Parathyroid adenoma (tissue), 2 donors: ENCODE results near the gene PJVK.

Source experiments
- H2AFZ ChIP-seq: fragments of 300-600 bp; sonication (generic); one replicate; pipeline ENCODE4 v1.7.0; 2017; ENCODE audit warnings: antibody characterized with exemption, mild to moderate bottlenecking
- H3K27ac ChIP-seq: fragments of 300-600 bp; sonication (generic); one replicate; pipeline ENCODE4 v1.7.0; 2017
- H3K27me3 ChIP-seq: fragments of 300-600 bp; sonication (generic); one replicate; pipeline ENCODE4 v1.7.0; 2017; ENCODE audit warnings: low read length; ENCODE audit not compliant: control insufficient read depth, insufficient read depth
- H3K36me3 ChIP-seq: fragments of 300-600 bp; sonication (generic); one replicate; pipeline ENCODE4 v1.7.0; 2017; ENCODE audit warnings: low read length; ENCODE audit not compliant: control insufficient read depth, insufficient read depth
- H3K4me1 ChIP-seq: fragments of 300-600 bp; sonication (generic); one replicate; pipeline ENCODE4 v1.7.0; 2017; ENCODE audit warnings: control low read depth
- H3K4me2 ChIP-seq: fragments of 300-600 bp; sonication (generic); one replicate; pipeline ENCODE4 v1.7.0; 2017; ENCODE audit warnings: low read length
- H3K4me3 ChIP-seq: fragments of 300-600 bp; sonication (generic); one replicate; pipeline ENCODE4 v1.7.0; 2017; ENCODE audit warnings: low read depth, low read length
- H3K79me2 ChIP-seq: fragments of 300-600 bp; sonication (generic); one replicate; pipeline ENCODE4 v1.7.0; 2017; ENCODE audit warnings: control low read depth
- H3K9ac ChIP-seq: fragments of 300-600 bp; sonication (generic); one replicate; pipeline ENCODE4 v1.7.0; 2017; ENCODE audit warnings: mild to moderate bottlenecking
- H3K9me3 ChIP-seq: fragments of 300-600 bp; sonication (generic); one replicate; pipeline ENCODE4 v1.7.0; 2017; ENCODE audit warnings: low read length; ENCODE audit not compliant: control insufficient read depth
- TF ChIP-seq, protein P1 (sequence below): fragments of 300-600 bp; sonication (generic); IDR thresholded peaks from one replicate; pipeline ENCODE4 v1.7.0; 2017; ENCODE audit warnings: antibody characterized with exemption, mild to moderate bottlenecking
- donor health status: primary hyperparathyroidism.

Gene PJVK

GRCh38 chr2:178506949-178507348, 55.8 kb downstream of the PJVK start:
- Histone ChIP-seq H3K4me3 (no peak overlapping the region), H2AFZ (no peak overlapping the region), H3K36me3 (no peaks in the 10 kb centered on the region), H3K9ac (no peak overlapping the region), H3K27ac (no peak overlapping the region), H3K4me2 (no peak overlapping the region), H3K4me1 (no peaks in the 10 kb centered on the region), H3K27me3 (no peaks in the 10 kb centered on the region), H3K9me3 (no peaks in the 10 kb centered on the region), H3K79me2 (peaks cover 4% of the 10 kb centered on the region)
- TF ChIP-seq, protein P1, sequence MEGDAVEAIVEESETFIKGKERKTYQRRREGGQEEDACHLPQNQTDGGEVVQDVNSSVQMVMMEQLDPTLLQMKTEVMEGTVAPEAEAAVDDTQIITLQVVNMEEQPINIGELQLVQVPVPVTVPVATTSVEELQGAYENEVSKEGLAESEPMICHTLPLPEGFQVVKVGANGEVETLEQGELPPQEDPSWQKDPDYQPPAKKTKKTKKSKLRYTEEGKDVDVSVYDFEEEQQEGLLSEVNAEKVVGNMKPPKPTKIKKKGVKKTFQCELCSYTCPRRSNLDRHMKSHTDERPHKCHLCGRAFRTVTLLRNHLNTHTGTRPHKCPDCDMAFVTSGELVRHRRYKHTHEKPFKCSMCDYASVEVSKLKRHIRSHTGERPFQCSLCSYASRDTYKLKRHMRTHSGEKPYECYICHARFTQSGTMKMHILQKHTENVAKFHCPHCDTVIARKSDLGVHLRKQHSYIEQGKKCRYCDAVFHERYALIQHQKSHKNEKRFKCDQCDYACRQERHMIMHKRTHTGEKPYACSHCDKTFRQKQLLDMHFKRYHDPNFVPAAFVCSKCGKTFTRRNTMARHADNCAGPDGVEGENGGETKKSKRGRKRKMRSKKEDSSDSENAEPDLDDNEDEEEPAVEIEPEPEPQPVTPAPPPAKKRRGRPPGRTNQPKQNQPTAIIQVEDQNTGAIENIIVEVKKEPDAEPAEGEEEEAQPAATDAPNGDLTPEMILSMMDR = no peak

DNA sequence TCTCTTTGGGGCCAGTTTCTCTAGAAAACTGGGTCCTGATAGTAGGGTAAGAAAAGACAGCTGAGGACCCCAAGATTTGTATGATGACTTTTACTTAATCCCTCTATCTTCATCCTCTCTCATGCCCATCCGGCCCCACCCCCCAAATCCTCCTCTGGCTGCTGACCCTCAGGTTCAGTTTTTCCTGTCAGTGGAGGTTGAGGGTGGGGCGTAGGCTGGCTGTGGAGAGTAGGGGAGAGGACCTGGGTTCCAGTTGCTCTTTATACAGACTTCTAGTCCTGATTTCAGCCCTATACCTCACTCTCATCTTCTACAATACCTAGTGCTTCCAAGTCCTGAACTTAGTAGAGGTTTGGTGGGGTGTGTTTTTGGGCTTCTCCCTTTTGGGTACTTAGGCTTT, 57.5 kb downstream of the PJVK start:
- Histone ChIP-seq H3K9ac (no peak overlapping the region), H2AFZ (no peak overlapping the region), H3K27ac (no peak overlapping the region), H3K4me1 (no peaks in the 10 kb centered on the region), H3K4me2 (no peak overlapping the region), H3K27me3 (no peaks in the 10 kb centered on the region), H3K9me3 (no peaks in the 10 kb centered on the region), H3K36me3 (no peaks in the 10 kb centered on the region), H3K79me2 (peaks cover 4% of the 10 kb centered on the region), H3K4me3 (no peak overlapping the region)
- TF ChIP-seq, protein P1 = no peak

DNA sequence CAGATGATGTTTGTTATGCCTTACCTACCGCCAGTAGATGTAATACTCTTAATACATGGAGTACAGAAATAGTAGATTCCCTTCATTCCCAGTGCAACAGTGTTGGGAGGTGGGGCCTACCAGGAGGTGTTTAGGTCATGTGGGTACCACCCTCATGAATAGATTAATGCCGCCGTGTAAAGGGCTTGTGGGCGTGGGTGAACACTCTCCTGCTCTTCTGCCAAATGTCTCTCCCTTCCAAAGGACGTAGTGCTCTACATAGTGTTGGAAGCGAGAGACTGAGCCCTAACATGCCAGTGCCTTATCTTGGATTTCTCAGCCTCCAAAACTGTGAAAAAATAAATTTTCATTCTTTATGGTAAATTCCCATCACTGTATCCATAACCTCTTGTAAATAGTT, 59.2 kb downstream of the PJVK start:
- H3K4me1 ChIP-seq = no peaks in the 10 kb centered on the region
- no peaks in the 10 kb centered on the region for H3K36me3 ChIP-seq
- no peak overlapping the region for H2AFZ ChIP-seq
- no peak overlapping the region for H3K9ac ChIP-seq
- peaks cover 4% of the 10 kb centered on the region for H3K79me2 ChIP-seq
- no peak overlapping the region for H3K4me3 ChIP-seq
- TF ChIP-seq, protein P1 = no peak
- H3K27ac ChIP-seq = no peak overlapping the region
- H3K9me3 ChIP-seq = no peaks in the 10 kb centered on the region
- H3K27me3 ChIP-seq = no peaks in the 10 kb centered on the region
- H3K4me2 ChIP-seq = no peak overlapping the region
